Panc1 (cell line): ENCODE results near the gene CDK5RAP2.

ENCODE experiments used
- POLR2AphosphoS5 ChIP-seq: IDR thresholded peaks from 2 replicates; pipeline ENCODE4 v1.6.1; 2012; ENCODE audit warnings: mild to moderate bottlenecking, low read depth, low read length, moderate library complexity
- REST ChIP-seq, 2 experiments: IDR thresholded peaks; 2 replicates each; pipeline ENCODE4 v1.6.1; 2011 to 2012; ENCODE audit warnings: low read depth in 2 of 2, control low read depth in 1 of 2, low read length in 1 of 2, mild to moderate bottlenecking in 1 of 2, moderate library complexity in 1 of 2; ENCODE audit not compliant: insufficient read depth in 1 of 2
- SIN3A ChIP-seq: IDR thresholded peaks from 2 replicates; pipeline ENCODE4 v1.6.1; 2012; ENCODE audit warnings: low read depth, mild to moderate bottlenecking, low read length, moderate library complexity, borderline replicate concordance; ENCODE audit not compliant: insufficient read depth
- TCF7L2 ChIP-seq: IDR thresholded peaks from 2 replicates; pipeline ENCODE4 v1.6.1; 2011; ENCODE audit warnings: mild to moderate bottlenecking, low read depth, low read length, inconsistent platforms
- TF ChIP-seq, protein P1 (sequence below): fragments of 450-650 bp; IDR thresholded peaks from 2 replicates; pipeline ENCODE4 v1.5.1; 2017; ENCODE audit warnings: mild to moderate bottlenecking

- TF ChIP-seq, protein P1, sequence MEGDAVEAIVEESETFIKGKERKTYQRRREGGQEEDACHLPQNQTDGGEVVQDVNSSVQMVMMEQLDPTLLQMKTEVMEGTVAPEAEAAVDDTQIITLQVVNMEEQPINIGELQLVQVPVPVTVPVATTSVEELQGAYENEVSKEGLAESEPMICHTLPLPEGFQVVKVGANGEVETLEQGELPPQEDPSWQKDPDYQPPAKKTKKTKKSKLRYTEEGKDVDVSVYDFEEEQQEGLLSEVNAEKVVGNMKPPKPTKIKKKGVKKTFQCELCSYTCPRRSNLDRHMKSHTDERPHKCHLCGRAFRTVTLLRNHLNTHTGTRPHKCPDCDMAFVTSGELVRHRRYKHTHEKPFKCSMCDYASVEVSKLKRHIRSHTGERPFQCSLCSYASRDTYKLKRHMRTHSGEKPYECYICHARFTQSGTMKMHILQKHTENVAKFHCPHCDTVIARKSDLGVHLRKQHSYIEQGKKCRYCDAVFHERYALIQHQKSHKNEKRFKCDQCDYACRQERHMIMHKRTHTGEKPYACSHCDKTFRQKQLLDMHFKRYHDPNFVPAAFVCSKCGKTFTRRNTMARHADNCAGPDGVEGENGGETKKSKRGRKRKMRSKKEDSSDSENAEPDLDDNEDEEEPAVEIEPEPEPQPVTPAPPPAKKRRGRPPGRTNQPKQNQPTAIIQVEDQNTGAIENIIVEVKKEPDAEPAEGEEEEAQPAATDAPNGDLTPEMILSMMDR, result no peak
- TF ChIP-seq TCF7L2 (no peak), REST (IDR thresholded peaks at IDR 0.05; ENCODE audit: insufficient read depth in 1 of 2, low read depth in 2 of 2, low read length in 1 of 2) (no peak), POLR2AphosphoS5 (no peak), SIN3A (no peak)
Measured at GRCh38 chr9:120513825-120514396, 66.1 kb downstream of the CDK5RAP2 start.
